ENCODE data around the gene ASAP2.

Gene ASAP2

GRCh38 chr2:9203876-9204275 is 2.7 kb upstream of the ASAP2 start:
- in situ Hi-C loops (cut with MboI; ENCODE audit: low pct_unique_long_range_greater_than_20kb, low sequenced_read_pairs, unreplicated experiment) = no loop called here
- TF ChIP-seq CTCF (IDR thresholded peaks at IDR 0.05; ENCODE audit: extremely low read depth, insufficient read depth, missing control alignments) = no peak
- DNase-seq (ENCODE audit: low spot score) = no peak

- DNase-seq (ENCODE audit: low spot score) = no peak
- in situ Hi-C loops (cut with MboI; ENCODE audit: low pct_unique_long_range_greater_than_20kb, low sequenced_read_pairs, unreplicated experiment) = no loop called here
- TF ChIP-seq CTCF (IDR thresholded peaks at IDR 0.05; ENCODE audit: extremely low read depth, insufficient read depth, missing control alignments) = no peak
Measured at GRCh38 chr2:9204939-9205338, 1.7 kb upstream of the ASAP2 start.

GRCh38 chr2:9205486-9205885 is 1.1 kb upstream of the ASAP2 start:
- in situ Hi-C loops (cut with MboI; ENCODE audit: low pct_unique_long_range_greater_than_20kb, low sequenced_read_pairs, unreplicated experiment) = no loop called here
- DNase-seq (ENCODE audit: low spot score) = peak; percentile 28

GRCh38 chr2:9206991-9207640 is 504 bp downstream of the ASAP2 start:
- TF ChIP-seq CTCF (IDR thresholded peaks at IDR 0.05; ENCODE audit: extremely low read depth, insufficient read depth, missing control alignments) = no peak
- peak; percentile 48 for DNase-seq (ENCODE audit: low spot score)
- in situ Hi-C loops (cut with MboI; ENCODE audit: low pct_unique_long_range_greater_than_20kb, low sequenced_read_pairs, unreplicated experiment) = no loop called here

More at GRCh38 chr2:9205486-9205885, 1.1 kb upstream of the ASAP2 start:
- TF ChIP-seq CTCF (IDR thresholded peaks at IDR 0.05; ENCODE audit: extremely low read depth, insufficient read depth, missing control alignments) = no peak

- in situ Hi-C loops (cut with MboI; ENCODE audit: low pct_unique_long_range_greater_than_20kb, low sequenced_read_pairs, unreplicated experiment) = no loop called here
- DNase-seq (ENCODE audit: low spot score) = peak; percentile 48
- no peak for TF ChIP-seq CTCF (IDR thresholded peaks at IDR 0.05; ENCODE audit: extremely low read depth, insufficient read depth, missing control alignments)
Measured at GRCh38 chr2:9207641-9208311, 1.2 kb downstream of the ASAP2 start.

GRCh38 chr2:9208875-9209274 is 2.3 kb downstream of the ASAP2 start:
- no peak for TF ChIP-seq CTCF (IDR thresholded peaks at IDR 0.05; ENCODE audit: extremely low read depth, insufficient read depth, missing control alignments)
- DNase-seq (ENCODE audit: low spot score) = no peak
- in situ Hi-C loops (cut with MboI; ENCODE audit: low pct_unique_long_range_greater_than_20kb, low sequenced_read_pairs, unreplicated experiment) = no loop called here

Data from GM13977 (cell line).